ENCODE results near the gene KCNH8. TPM values are rescaled to one million over a fixed set of nuclear protein-coding genes. Genes with fewer than 3 reads are reported as not detected.

KCNH8 gene
- total RNA-seq, 1 experiment from 2014 or later = 3.7 TPM

DNA sequence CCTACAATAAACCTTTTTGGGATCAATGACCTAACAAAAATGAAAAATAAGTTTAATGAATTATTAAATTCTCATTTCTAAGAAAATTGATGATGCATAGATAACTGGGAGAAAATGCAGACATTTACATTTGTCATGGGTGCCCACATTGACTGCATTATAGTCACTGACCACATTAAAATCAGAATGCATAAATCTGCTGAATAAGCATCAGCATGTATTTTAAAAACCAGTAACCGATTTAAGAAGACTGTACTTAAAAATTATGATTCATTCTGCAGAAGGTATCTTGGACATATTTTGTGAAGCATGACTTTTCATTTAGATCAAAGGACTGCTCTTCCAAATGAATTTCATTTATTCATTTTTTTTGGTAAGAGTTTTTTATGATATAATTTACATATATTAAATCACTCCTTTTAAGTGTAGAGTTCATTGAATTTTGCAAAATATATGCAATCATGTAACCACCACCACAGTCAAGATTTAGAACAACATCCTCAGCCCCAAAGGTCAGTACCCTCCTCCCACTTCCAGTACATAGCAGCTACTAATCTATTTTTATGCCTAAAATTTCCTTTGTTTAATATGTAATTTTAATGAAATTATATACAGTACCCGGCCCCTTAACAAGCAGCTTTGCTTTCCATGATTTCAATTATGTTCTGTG, 11.8 kb downstream of the KCNH8 start:
- Histone ChIP-seq H3K9ac (ENCODE audit: extremely low read depth, insufficient read length, low read length) (no peak overlapping the region), H3K14ac (ENCODE audit: insufficient read depth, low read length) (no peak overlapping the region), H2AFZ (ENCODE audit: low read length) (no peak overlapping the region), H4K5ac (ENCODE audit: insufficient read length, low read depth, low read length) (no peak overlapping the region), H3K4me1 (ENCODE audit: insufficient read depth, low read length) (no peaks in the 10 kb centered on the region; the same call in 1 of the 2 replicates), H2BK20ac (ENCODE audit: low read depth, low read length, poor library complexity, severe bottlenecking) (no peak overlapping the region), H3K4ac (ENCODE audit: low read depth, low read length) (no peak overlapping the region), H3K23me2 (ENCODE audit: insufficient read length, low read depth, low read length, poor library complexity, severe bottlenecking) (no peaks in the 10 kb centered on the region), H3K23ac (ENCODE audit: insufficient read length, low read depth, low read length) (no peak overlapping the region), H3K79me1 (ENCODE audit: insufficient read depth, low read depth, low read length, poor library complexity, severe bottlenecking) (no peaks in the 10 kb centered on the region), H2BK15ac (ENCODE audit: low read depth, low read length) (no peak overlapping the region), H2AK5ac (ENCODE audit: insufficient read length, low read length) (no peak overlapping the region), H3K56ac (ENCODE audit: insufficient read length, low read depth, low read length) (no peak overlapping the region), H3K27me3 (ENCODE audit: insufficient read depth, low read length) (no peaks in the 10 kb centered on the region), H2BK5ac (ENCODE audit: insufficient read length, low read length) (no peak overlapping the region), H3K9me3 (ENCODE audit: control insufficient read depth, low read depth, low read length) (no peaks in the 10 kb centered on the region), H3K4me2 (ENCODE audit: insufficient read depth, insufficient read length, low read length) (no peak overlapping the region), H4K91ac (ENCODE audit: insufficient read length, low read depth, low read length) (no peak overlapping the region), H2BK12ac (ENCODE audit: insufficient read length, low read depth, low read length) (no peak overlapping the region), H4K8ac (replicated peaks; ENCODE audit: insufficient read length, low read depth, low read length) (no peak overlapping the region), H3K18ac (ENCODE audit: insufficient read length, low read depth, low read length) (no peak overlapping the region), H3T11ph (ENCODE audit: low read length) (no peak overlapping the region), H3K79me2 (ENCODE audit: insufficient read depth, low read length) (no peaks in the 10 kb centered on the region), H3K27ac (ENCODE audit: insufficient read length, low read depth, low read length) (no peak overlapping the region), H4K20me1 (ENCODE audit: control insufficient read depth, insufficient read depth, insufficient read length) (no peaks in the 10 kb centered on the region), H2BK120ac (ENCODE audit: low read depth, low read length, poor library complexity, severe bottlenecking) (no peak overlapping the region)
- Mint-ChIP-seq H3K27me3 (ENCODE audit: low read depth) (no peaks in the 10 kb centered on the region), H3K4me3 (no peak overlapping the region), H3K36me3 (ENCODE audit: insufficient read depth in 1 of 3, low read depth in 3 of 3) (no peaks in the 10 kb centered on the region), H3K4me1 (peaks cover 11 to 14% of the 10 kb centered on the region in 2 experiments), H3K27ac (no peak overlapping the region), H3K9me3 (no peaks in the 10 kb centered on the region)
- no peak for DNase-seq
- no CpG with 5 or more reads among the region's 2 CpGs for WGBS (ENCODE audit: extremely low coverage, insufficient read length, low lambda C conversion rate)
- TF ChIP-seq, protein P1, sequence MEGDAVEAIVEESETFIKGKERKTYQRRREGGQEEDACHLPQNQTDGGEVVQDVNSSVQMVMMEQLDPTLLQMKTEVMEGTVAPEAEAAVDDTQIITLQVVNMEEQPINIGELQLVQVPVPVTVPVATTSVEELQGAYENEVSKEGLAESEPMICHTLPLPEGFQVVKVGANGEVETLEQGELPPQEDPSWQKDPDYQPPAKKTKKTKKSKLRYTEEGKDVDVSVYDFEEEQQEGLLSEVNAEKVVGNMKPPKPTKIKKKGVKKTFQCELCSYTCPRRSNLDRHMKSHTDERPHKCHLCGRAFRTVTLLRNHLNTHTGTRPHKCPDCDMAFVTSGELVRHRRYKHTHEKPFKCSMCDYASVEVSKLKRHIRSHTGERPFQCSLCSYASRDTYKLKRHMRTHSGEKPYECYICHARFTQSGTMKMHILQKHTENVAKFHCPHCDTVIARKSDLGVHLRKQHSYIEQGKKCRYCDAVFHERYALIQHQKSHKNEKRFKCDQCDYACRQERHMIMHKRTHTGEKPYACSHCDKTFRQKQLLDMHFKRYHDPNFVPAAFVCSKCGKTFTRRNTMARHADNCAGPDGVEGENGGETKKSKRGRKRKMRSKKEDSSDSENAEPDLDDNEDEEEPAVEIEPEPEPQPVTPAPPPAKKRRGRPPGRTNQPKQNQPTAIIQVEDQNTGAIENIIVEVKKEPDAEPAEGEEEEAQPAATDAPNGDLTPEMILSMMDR (conservative IDR thresholded peaks at IDR 0.05) = no peak
